SK-N-SH (cell line): ENCODE data around the gene EEF1AKMT1. TPM values are rescaled to one million over a fixed set of nuclear protein-coding genes. Genes with fewer than 3 reads are reported as not detected.

Source experiments
- CTCF ChIA-PET: fragments of 300-600, 350-600 bp; formaldehyde crosslinking; extraction: SDS; loops from one replicate; lab custom pipeline; 2021; lab: Yijun Ruan, JAX
- POLR2A ChIA-PET: fragments of 350-600 bp; sonication (Branson Sonifier 250); formaldehyde crosslinking; extraction: SDS; loops from one replicate; lab custom pipeline; 2020; ENCODE audit warnings: antibody characterized with exemption, inconsistent platforms; lab: Yijun Ruan, JAX
- DNase-seq: peaks from one replicate; pipeline ENCODE4 v3.0.0; 2012
- H2AFZ ChIP-seq: fragments of 200-600 bp; sonication (generic); 2 replicates; pipeline ENCODE4 v1.8.1; 2016; ENCODE audit warnings: antibody characterized with exemption, mild to moderate bottlenecking, low read depth
- H3F3A ChIP-seq: fragments of 200-600 bp; sonication (generic); replicated peaks from 2 replicates; pipeline ENCODE3; 2016; ENCODE audit warnings: antibody characterized with exemption, mild to moderate bottlenecking; ENCODE audit not compliant: insufficient read depth
- H3K27ac ChIP-seq, 2 experiments: fragments of 200-500 bp in 1 of 2; fragments of 200-600 bp in 1 of 2; sonication (Bioruptor generic) in 1 of 2; sonication (generic), shearing (Covaris generic) in 1 of 2; 2 replicates each; pipeline versions ENCODE4 v1.5.1 to v1.6.1; 2014 to 2016; ENCODE audit warnings: low read depth in 2 of 2, inconsistent platforms in 1 of 2, low read length in 1 of 2, mild to moderate bottlenecking in 1 of 2, mixed read lengths in 1 of 2
- H3K27me3 ChIP-seq: fragments of 200-600 bp; sonication (generic), shearing (Covaris generic); 2 replicates; pipeline ENCODE4 v1.6.1; 2016; ENCODE audit warnings: mixed run types; ENCODE audit not compliant: insufficient read depth
- H3K36me3 ChIP-seq, 2 experiments: fragments of 200-500 bp in 1 of 2; fragments of 200-600 bp in 1 of 2; sonication (Bioruptor generic) in 1 of 2; sonication (generic) in 1 of 2; replicated peaks in 1 of 2; 2 replicates each; pipeline versions ENCODE3 to v1.5.1; 2014 to 2016; ENCODE audit warnings: low read length in 1 of 2, mild to moderate bottlenecking in 1 of 2; ENCODE audit not compliant: insufficient read depth in 2 of 2, control insufficient read depth in 1 of 2
- H3K4me1 ChIP-seq, 2 experiments: fragments of 200-500 bp in 1 of 2; fragments of 200-600 bp in 1 of 2; sonication (Bioruptor generic) in 1 of 2; sonication (generic), shearing (Covaris generic) in 1 of 2; 2 replicates each; pipeline versions ENCODE4 v1.5.1 to v1.6.1; 2014 to 2016; ENCODE audit warnings: low read depth in 1 of 2, low read length in 1 of 2, mixed run types in 1 of 2; ENCODE audit not compliant: insufficient read depth in 2 of 2, control insufficient read depth in 1 of 2
- H3K4me2 ChIP-seq: fragments of 200-600 bp; sonication (generic), shearing (Covaris generic); 2 replicates; pipeline ENCODE4 v1.6.1; 2017; ENCODE audit warnings: mixed run types
- H3K4me3 ChIP-seq, 2 experiments: fragments of 200-500 bp in 1 of 2; fragments of 200-600 bp in 1 of 2; sonication (Bioruptor generic) in 1 of 2; sonication (generic), shearing (Covaris generic) in 1 of 2; 2 replicates each; pipeline versions ENCODE4 v1.5.1 to v1.8.1; 2014 to 2016; ENCODE audit warnings: low read depth in 2 of 2, inconsistent platforms in 1 of 2, low read length in 1 of 2, mild to moderate bottlenecking in 1 of 2, mixed read lengths in 1 of 2, moderate library complexity in 1 of 2
- H3K79me2 ChIP-seq: fragments of 200-600 bp; sonication (generic); 2 replicates; pipeline ENCODE4 v1.8.1; 2017; ENCODE audit warnings: mild to moderate bottlenecking; ENCODE audit not compliant: insufficient read depth
- H3K9ac ChIP-seq: fragments of 200-600 bp; sonication (generic); 2 replicates; pipeline ENCODE4 v1.6.1; 2017; ENCODE audit warnings: mixed run types
- H3K9me2 ChIP-seq: fragments of 200-600 bp; sonication (generic); 2 replicates; pipeline ENCODE4 v1.6.1; 2017; ENCODE audit warnings: mixed run types
- H3K9me3 ChIP-seq: fragments of 200-600 bp; sonication (generic); 2 replicates; pipeline ENCODE4 v1.6.1; 2017; ENCODE audit warnings: mixed run types, mild to moderate bottlenecking, moderate library complexity
- H4K20me1 ChIP-seq: fragments of 200-600 bp; sonication (generic); 2 replicates; pipeline ENCODE4 v1.6.1; 2017; ENCODE audit warnings: mild to moderate bottlenecking, mixed run types; ENCODE audit not compliant: insufficient read depth
- CHD2 ChIP-seq: fragments of 150-350 bp; IDR thresholded peaks from 2 replicates; pipeline ENCODE4 v1.6.1; 2018; ENCODE audit warnings: low read length; ENCODE audit not compliant: partially characterized antibody
- EZH2phosphoT487 ChIP-seq: fragments of 200-600 bp; sonication (generic); IDR thresholded peaks from 2 replicates; pipeline ENCODE4 v1.6.1; 2017; ENCODE audit warnings: low read depth, mixed run types, mild to moderate bottlenecking, antibody characterized with exemption, moderate library complexity, borderline replicate concordance
- FOXJ3 ChIP-seq: sonication (generic); formaldehyde crosslinking; IDR thresholded peaks from 2 replicates; pipeline ENCODE4 v1.5.1; 2020; ENCODE audit warnings: mild to moderate bottlenecking, missing genetic modification reagents
- FOXM1 ChIP-seq: IDR thresholded peaks from 2 replicates; pipeline ENCODE4 v1.4.0; 2012; ENCODE audit warnings: low read depth, mild to moderate bottlenecking
- GATA2 ChIP-seq: sonication (generic); formaldehyde crosslinking; IDR thresholded peaks from 2 replicates; pipeline ENCODE4 v1.5.0; 2020; ENCODE audit warnings: mild to moderate bottlenecking, missing genetic modification reagents
- IRF3 ChIP-seq: fragments of 150-350 bp; IDR thresholded peaks from 2 replicates; pipeline ENCODE4 v1.6.1; 2016; ENCODE audit warnings: mild to moderate bottlenecking, low read depth, low read length
- MEF2A ChIP-seq: IDR thresholded peaks from 2 replicates; pipeline ENCODE4 v1.4.0; 2012; ENCODE audit warnings: low read depth, borderline replicate concordance
- MXI1 ChIP-seq: IDR thresholded peaks from 2 replicates; pipeline ENCODE4 v1.6.1; 2012; ENCODE audit warnings: mild to moderate bottlenecking, low read depth, low read length, improper control_type of control experiment
- NFIC ChIP-seq: IDR thresholded peaks from 2 replicates; pipeline ENCODE4 v1.4.0; 2012; ENCODE audit warnings: borderline replicate concordance
- NRF1 ChIP-seq: IDR thresholded peaks from 2 replicates; pipeline ENCODE4 v1.6.1; 2012; ENCODE audit warnings: low read depth, mild to moderate bottlenecking, low read length
- POLR2AphosphoS5 ChIP-seq: IDR thresholded peaks from 2 replicates; pipeline ENCODE4 v1.6.1; 2012; ENCODE audit warnings: low read depth, low read length
- RFX5 ChIP-seq: IDR thresholded peaks from 2 replicates; pipeline ENCODE4 v1.6.1; 2012; ENCODE audit warnings: mild to moderate bottlenecking, improper control_type of control experiment, low read length
- RXRA ChIP-seq: IDR thresholded peaks from 2 replicates; pipeline ENCODE4 v1.4.0; 2012; ENCODE audit warnings: low read depth, mild to moderate bottlenecking, borderline replicate concordance
- TAF1 ChIP-seq: IDR thresholded peaks from 2 replicates; pipeline ENCODE4 v1.6.1; 2012; ENCODE audit warnings: low read depth, mild to moderate bottlenecking, low read length, moderate library complexity, borderline replicate concordance
- TCF12 ChIP-seq: IDR thresholded peaks from 2 replicates; pipeline ENCODE4 v1.4.0; 2012
- USF2 ChIP-seq: fragments of 150-350 bp; IDR thresholded peaks from 2 replicates; pipeline ENCODE4 v1.6.1; 2017; ENCODE audit warnings: antibody characterized with exemption, low read length, low read depth, borderline replicate concordance
- YY1 ChIP-seq: IDR thresholded peaks from 2 replicates; pipeline ENCODE4 v1.4.0; 2012; ENCODE audit warnings: low read depth, mild to moderate bottlenecking
- WGBS: methylation state at CpG from one replicate; pipeline ENCODE4 v1.1.6; 2017; ENCODE audit warnings: low lambda C conversion rate; 5-methylcytosine and 5-hydroxymethylcytosine counted together
- polyA plus RNA-seq, 3 experiments: library from polyadenylated mRNA; depleted of rRNA; stranded (reverse); fragments of >200 nt; gene quantifications; 2 replicates each; pipeline ENCODE4 v1.2.3, GENCODE V29; 2012
- TF ChIP-seq, protein P1 (sequence below): IDR thresholded peaks from 2 replicates; pipeline ENCODE4 v1.4.0; 2012; ENCODE audit warnings: low read depth, borderline replicate concordance
- TF ChIP-seq, protein P2 (sequence below): IDR thresholded peaks from 2 replicates; pipeline ENCODE4 v1.4.0; 2012; ENCODE audit warnings: low read depth, borderline replicate concordance

The EEF1AKMT1 gene
- polyA plus RNA-seq, 1 of the 3 experiments (the other 2 are of a cell fraction) = 4.2 TPM

DNA sequence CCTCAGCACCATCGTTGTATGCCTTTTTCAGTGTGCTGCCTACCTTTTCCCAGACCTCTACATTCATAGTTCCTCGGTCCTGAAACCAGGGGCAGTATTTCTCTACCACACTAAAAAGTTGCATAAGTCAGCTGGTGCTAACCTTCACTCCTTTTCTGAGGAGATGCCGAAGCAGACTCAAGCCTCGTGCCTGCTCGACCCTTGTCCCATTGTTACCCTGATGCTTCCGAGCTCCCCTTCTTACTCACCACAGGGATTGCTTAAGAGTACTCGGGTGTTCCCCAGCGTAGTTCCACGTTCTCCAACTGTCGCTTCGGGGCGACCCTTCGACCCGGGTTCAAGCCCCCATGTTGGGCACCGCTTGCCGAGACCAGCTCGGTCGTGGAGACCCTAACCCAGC lies 89.2 kb downstream of the EEF1AKMT1 start (continued):
- TF ChIP-seq USF2 = no peak
- no peak for TF ChIP-seq RFX5

- Histone ChIP-seq H3K9me2 (no peaks in the 10 kb centered on the region), H3K4me3 (no peak overlapping the region), H3K79me2 (no peaks in the 10 kb centered on the region), H3F3A (no peaks in the 10 kb centered on the region)
- CTCF ChIA-PET = no interaction called here
- POLR2A ChIA-PET = no interaction called here
- TF ChIP-seq, protein P1, sequence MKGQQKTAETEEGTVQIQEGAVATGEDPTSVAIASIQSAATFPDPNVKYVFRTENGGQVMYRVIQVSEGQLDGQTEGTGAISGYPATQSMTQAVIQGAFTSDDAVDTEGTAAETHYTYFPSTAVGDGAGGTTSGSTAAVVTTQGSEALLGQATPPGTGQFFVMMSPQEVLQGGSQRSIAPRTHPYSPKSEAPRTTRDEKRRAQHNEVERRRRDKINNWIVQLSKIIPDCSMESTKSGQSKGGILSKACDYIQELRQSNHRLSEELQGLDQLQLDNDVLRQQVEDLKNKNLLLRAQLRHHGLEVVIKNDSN = no peak
- TF ChIP-seq EZH2phosphoT487 = no peak
- no peak for TF ChIP-seq MEF2A
- TF ChIP-seq FOXM1 = no peak
- TF ChIP-seq TCF12 = no peak
- TF ChIP-seq USF2 = no peak
- TF ChIP-seq, protein P2, sequence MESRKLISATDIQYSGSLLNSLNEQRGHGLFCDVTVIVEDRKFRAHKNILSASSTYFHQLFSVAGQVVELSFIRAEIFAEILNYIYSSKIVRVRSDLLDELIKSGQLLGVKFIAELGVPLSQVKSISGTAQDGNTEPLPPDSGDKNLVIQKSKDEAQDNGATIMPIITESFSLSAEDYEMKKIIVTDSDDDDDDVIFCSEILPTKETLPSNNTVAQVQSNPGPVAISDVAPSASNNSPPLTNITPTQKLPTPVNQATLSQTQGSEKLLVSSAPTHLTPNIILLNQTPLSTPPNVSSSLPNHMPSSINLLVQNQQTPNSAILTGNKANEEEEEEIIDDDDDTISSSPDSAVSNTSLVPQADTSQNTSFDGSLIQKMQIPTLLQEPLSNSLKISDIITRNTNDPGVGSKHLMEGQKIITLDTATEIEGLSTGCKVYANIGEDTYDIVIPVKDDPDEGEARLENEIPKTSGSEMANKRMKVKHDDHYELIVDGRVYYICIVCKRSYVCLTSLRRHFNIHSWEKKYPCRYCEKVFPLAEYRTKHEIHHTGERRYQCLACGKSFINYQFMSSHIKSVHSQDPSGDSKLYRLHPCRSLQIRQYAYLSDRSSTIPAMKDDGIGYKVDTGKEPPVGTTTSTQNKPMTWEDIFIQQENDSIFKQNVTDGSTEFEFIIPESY = no peak
- TF ChIP-seq CHD2 = no peak
- no peak for TF ChIP-seq NFIC
- TF ChIP-seq TAF1 = no peak
- TF ChIP-seq, all 33 proteins: peak for 0
- Histone ChIP-seq H3K36me3 (no peaks in the 10 kb centered on the region), H3K27ac (no peak overlapping the region), H3K4me1 (no peaks in the 10 kb centered on the region), H4K20me1 (no peaks in the 10 kb centered on the region), H3K9me3 (no peaks in the 10 kb centered on the region), H2AFZ (no peak overlapping the region), H3K27me3 (no peaks in the 10 kb centered on the region), H3K9ac (no peak overlapping the region), H3K4me2 (no peak overlapping the region)
- WGBS = 88% methylated on average over 4 of the region's 4 CpGs
- DNase-seq = no peak
These were observed 89.7 kb downstream of the EEF1AKMT1 start for GRCh38 chr13:20684041-20684440.

DNA sequence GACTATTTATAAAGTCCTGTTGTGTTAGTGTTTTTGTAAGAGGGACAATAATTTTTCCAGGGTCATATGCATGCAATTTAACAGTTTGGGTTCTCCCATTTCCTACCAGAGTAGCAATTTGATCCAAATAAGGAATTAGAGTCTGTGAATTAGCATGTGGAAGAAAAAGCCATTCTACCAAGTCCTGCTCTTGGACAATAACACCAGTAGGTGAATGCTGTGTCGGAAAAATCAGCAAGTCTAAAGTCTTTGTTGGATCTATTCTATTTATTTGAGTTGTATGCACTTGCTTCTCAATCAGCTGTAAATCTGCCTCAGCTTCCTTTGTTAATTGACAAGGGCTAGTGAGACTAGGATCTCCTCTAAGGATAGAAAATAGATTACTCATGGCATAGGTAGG lies 91.7 kb downstream of the EEF1AKMT1 start:
- no peak overlapping the region for H3K4me3 ChIP-seq
- no peaks in the 10 kb centered on the region for H3K79me2 ChIP-seq
- H3K27ac ChIP-seq = no peak overlapping the region
- H3K9me2 ChIP-seq = no peaks in the 10 kb centered on the region
- DNase-seq = no peak
- ChIA-PET CTCF (no interaction called here), POLR2A (no interaction called here)
- no peaks in the 10 kb centered on the region for H3F3A ChIP-seq
- WGBS = 100% methylated on average over 1 of the region's 1 CpG
- H3K9ac ChIP-seq = no peak overlapping the region
- H2AFZ ChIP-seq = no peak overlapping the region
- H4K20me1 ChIP-seq = no peaks in the 10 kb centered on the region
- no peaks in the 10 kb centered on the region for H3K9me3 ChIP-seq
- H3K4me1 ChIP-seq = no peaks in the 10 kb centered on the region
- H3K36me3 ChIP-seq = no peaks in the 10 kb centered on the region
- no peaks in the 10 kb centered on the region for H3K27me3 ChIP-seq
- H3K4me2 ChIP-seq = no peak overlapping the region
- TF ChIP-seq IRF3 = no peak
- TF ChIP-seq, protein P2 = no peak
- TF ChIP-seq NRF1 = no peak
- TF ChIP-seq MXI1 = no peak
- no peak for TF ChIP-seq YY1
- TF ChIP-seq TAF1 = no peak
- TF ChIP-seq POLR2AphosphoS5 = no peak
- TF ChIP-seq RXRA = no peak
- TF ChIP-seq MEF2A = no peak
- TF ChIP-seq FOXJ3 (CRISPR knock-in tag) = no peak
- TF ChIP-seq TCF12 = no peak
- TF ChIP-seq GATA2 (CRISPR knock-in tag) = no peak
